Keratinocyte (primary cell): Measurements from ENCODE around the gene ITGA3. TPM values are rescaled to one million over a fixed set of nuclear protein-coding genes. Genes with fewer than 3 reads are reported as not detected.

Experiments used
- DNase-seq: peaks from one replicate; pipeline ENCODE4 v3.0.0-alpha.2; 2011; ENCODE audit warnings: low read depth, missing footprints, low spot score
- FAIRE-seq: peaks from 2 replicates; lab custom pipeline; 2011; peaks lifted over from hg19 to GRCh38; lab: Jason Lieb, UNC
- H2AFZ ChIP-seq: 2 replicates; pipeline ENCODE4 v1.6.0; 2012; ENCODE audit warnings: low read length, control low read depth, inconsistent platforms; ENCODE audit not compliant: control insufficient read depth
- H3K27ac ChIP-seq: 2 replicates; pipeline ENCODE4 v1.5.1; 2011; ENCODE audit warnings: low read length; ENCODE audit not compliant: control insufficient read depth, insufficient read depth
- H3K27me3 ChIP-seq: 3 replicates; pipeline ENCODE4 v1.6.0; 2011; ENCODE audit warnings: low read length; ENCODE audit not compliant: control insufficient read depth, insufficient read depth; ENCODE audit errors: extremely low read depth
- H3K36me3 ChIP-seq, 2 experiments: 2 replicates in 1 of 2; 3 replicates in 1 of 2; pipeline ENCODE4 v1.5.1; 2011; ENCODE audit warnings: low read length in 2 of 2, mild to moderate bottlenecking in 1 of 2; ENCODE audit not compliant: control insufficient read depth in 2 of 2, insufficient read depth in 2 of 2; ENCODE audit errors: extremely low read depth in 1 of 2
- H3K4me1 ChIP-seq: 3 replicates; pipeline ENCODE4 v1.5.1; 2011; ENCODE audit warnings: low read length; ENCODE audit not compliant: control insufficient read depth, insufficient read depth; ENCODE audit errors: extremely low read depth
- H3K4me2 ChIP-seq: 3 replicates; pipeline ENCODE4 v1.6.0; 2011; ENCODE audit warnings: low read depth, low read length; ENCODE audit not compliant: control insufficient read depth, insufficient read depth; ENCODE audit errors: extremely low read depth
- H3K4me3 ChIP-seq, 3 experiments: fragments of 200-600 bp in 1 of 3; sonication (generic) in 1 of 3; 2 replicates in 2 of 3; 3 replicates in 1 of 3; pipeline ENCODE4 v1.5.1; 2011 to 2016; ENCODE audit warnings: low read length in 3 of 3, mild to moderate bottlenecking in 3 of 3, control low read depth in 2 of 3, inconsistent platforms in 1 of 3, low read depth in 1 of 3, mixed read lengths in 1 of 3, mixed run types in 1 of 3, moderate library complexity in 1 of 3; ENCODE audit not compliant: control insufficient read depth in 2 of 3, insufficient read depth in 2 of 3; ENCODE audit errors: extremely low read depth in 1 of 3
- H3K79me2 ChIP-seq: 2 replicates; pipeline ENCODE4 v1.6.0; 2012; ENCODE audit warnings: low read length; ENCODE audit not compliant: control insufficient read depth, insufficient read depth
- H3K9ac ChIP-seq: 3 replicates; pipeline ENCODE4 v1.6.0; 2011; ENCODE audit warnings: low read length; ENCODE audit not compliant: control insufficient read depth, insufficient read depth; ENCODE audit errors: extremely low read depth
- H3K9me1 ChIP-seq: 3 replicates; pipeline ENCODE4 v1.6.0; 2011; ENCODE audit warnings: low read length; ENCODE audit not compliant: control insufficient read depth, insufficient read depth; ENCODE audit errors: extremely low read depth
- H3K9me3 ChIP-seq: 2 replicates; pipeline ENCODE4 v1.5.1; 2012; ENCODE audit warnings: low read depth, low read length; ENCODE audit not compliant: control insufficient read depth
- H4K20me1 ChIP-seq: 3 replicates; pipeline ENCODE4 v1.6.0; 2011; ENCODE audit warnings: low read length; ENCODE audit not compliant: control insufficient read depth, insufficient read depth; ENCODE audit errors: extremely low read depth
- CTCF ChIP-seq, 3 experiments: IDR thresholded peaks in 1 of 3; conservative IDR thresholded peaks in 1 of 3; optimal IDR thresholded peaks in 1 of 3; 2 replicates in 2 of 3; 3 replicates in 1 of 3; pipeline versions ENCODE3 to v1.5.1; 2011; ENCODE audit warnings: low read length in 3 of 3, mild to moderate bottlenecking in 3 of 3, moderate library complexity in 2 of 3, control low read depth in 1 of 3, inconsistent platforms in 1 of 3; ENCODE audit not compliant: insufficient read depth in 2 of 3; ENCODE audit errors: extremely low read depth in 1 of 3
- EZH2 ChIP-seq: IDR thresholded peaks from one replicate; pipeline ENCODE4 v1.6.1; 2012; ENCODE audit warnings: inconsistent platforms, mild to moderate bottlenecking, low read length, moderate library complexity
- dilution Hi-C: fragments of 300-500 bp; cut with MboI; formaldehyde crosslinking; loops from one replicate; pipeline ENCODE4 v1.7.0; 2020; ENCODE audit warnings: low sequenced_read_pairs; ENCODE audit not compliant: extremely low pct_ligation_motif_present
- polyA plus RNA-seq, 5 experiments: library from polyadenylated mRNA; depleted of rRNA in 3 of 5; stranded (reverse) in 3 of 5; stranded (forward) in 1 of 5; unstranded in 1 of 5; fragments of >200 nt; gene quantifications; 1 replicate in 1 of 5; 2 replicates in 3 of 5; 3 replicates in 1 of 5; pipeline versions ENCODE4 v1.2.1 to v1.2.3, GENCODE V29; 2011 to 2012; ENCODE audit warnings: missing spikeins in 2 of 5, low read depth in 1 of 5, low replicate concordance in 1 of 5

ITGA3 gene
- polyA plus RNA-seq, 1 donor (not counting 4 experiments of a cell fraction or from before 2014, with no cell fraction given) = 427 TPM

DNA sequence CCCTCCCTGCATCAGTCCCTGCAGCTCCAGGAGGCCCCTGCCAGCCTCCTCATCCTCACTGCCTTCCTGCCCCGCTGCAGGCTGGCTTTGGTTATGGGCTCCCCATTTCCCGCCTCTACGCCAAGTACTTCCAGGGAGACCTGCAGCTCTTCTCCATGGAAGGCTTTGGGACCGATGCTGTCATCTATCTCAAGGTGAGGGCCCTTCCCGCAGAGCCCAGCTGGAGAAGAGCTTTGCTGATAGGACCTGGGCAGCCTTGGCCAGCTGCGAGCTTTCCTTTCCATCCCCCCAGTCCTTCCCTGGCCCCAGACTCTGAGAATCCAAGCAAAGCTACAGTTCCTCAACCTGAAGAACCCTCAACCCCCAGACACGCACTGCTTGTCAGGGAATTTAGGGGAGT lies 53.3 kb downstream of the ITGA3 start:
- Histone ChIP-seq H3K9ac (no peak overlapping the region), H3K4me3 (no peak overlapping the region), H3K27me3 (no peaks in the 10 kb centered on the region), H3K4me1 (peaks cover 28% of the 10 kb centered on the region), H4K20me1 (no peaks in the 10 kb centered on the region), H2AFZ (no peak overlapping the region), H3K9me3 (no peaks in the 10 kb centered on the region), H3K36me3 (peaks cover 0 to 2% of the 10 kb centered on the region in 2 experiments), H3K4me2 (no peak overlapping the region), H3K79me2 (no peaks in the 10 kb centered on the region), H3K27ac (no peak overlapping the region), H3K9me1 (no peaks in the 10 kb centered on the region)
- FAIRE-seq = no peak
- no peak for DNase-seq
- no peak for TF ChIP-seq CTCF (optimal IDR thresholded peaks at IDR 0.05 in 1 of 3, IDR thresholded peaks at IDR 0.05 in 1 of 3, conservative IDR thresholded peaks at IDR 0.05 in 1 of 3; ENCODE audit: extremely low read depth in 1 of 3, insufficient read depth in 2 of 3, low read length in 3 of 3)
- no peak for TF ChIP-seq EZH2
- dilution Hi-C loops = no loop called here

DNA sequence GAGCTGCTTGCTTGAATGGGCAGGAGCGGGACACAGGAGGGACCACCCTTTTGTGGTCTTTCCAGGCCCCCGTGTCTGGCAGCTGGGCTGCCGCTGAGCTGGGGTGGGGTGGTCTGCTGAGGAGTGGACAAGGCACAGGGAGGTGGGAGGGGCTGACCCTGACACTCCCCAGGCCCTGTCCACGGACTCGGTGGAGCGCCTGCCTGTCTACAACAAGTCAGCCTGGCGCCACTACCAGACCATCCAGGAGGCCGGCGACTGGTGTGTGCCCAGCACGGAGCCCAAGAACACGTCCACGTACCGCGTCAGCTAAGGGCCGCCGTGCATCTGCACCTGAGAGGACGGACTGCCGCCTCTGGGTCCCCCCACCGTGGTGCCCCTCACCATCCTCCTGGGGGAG lies 53.9 kb downstream of the ITGA3 start:
- Histone ChIP-seq H3K4me3 (no peak overlapping the region), H4K20me1 (no peaks in the 10 kb centered on the region), H3K9ac (no peak overlapping the region), H3K4me2 (no peak overlapping the region), H3K9me3 (no peaks in the 10 kb centered on the region), H3K9me1 (no peaks in the 10 kb centered on the region), H3K27me3 (no peaks in the 10 kb centered on the region), H2AFZ (no peak overlapping the region), H3K36me3 (peaks cover 0 to 2% of the 10 kb centered on the region in 2 experiments), H3K79me2 (no peaks in the 10 kb centered on the region), H3K4me1 (peaks cover 28% of the 10 kb centered on the region), H3K27ac (no peak overlapping the region)
- no peak for FAIRE-seq
- TF ChIP-seq CTCF (optimal IDR thresholded peaks at IDR 0.05 in 1 of 3, IDR thresholded peaks at IDR 0.05 in 1 of 3, conservative IDR thresholded peaks at IDR 0.05 in 1 of 3; ENCODE audit: extremely low read depth in 1 of 3, insufficient read depth in 2 of 3, low read length in 3 of 3) (no peak), EZH2 (no peak)
- dilution Hi-C loops = no loop called here
- no peak for DNase-seq
